GM06990 (cell line): ENCODE data around the gene GBF1.

Experiments used
- DNase-seq: peaks from one replicate; pipeline ENCODE4 v3.0.0-alpha.2; 2011; ENCODE audit not compliant: insufficient read length; ENCODE audit errors: extremely low read depth
- H3K27me3 ChIP-seq: replicated peaks from 2 replicates; pipeline ENCODE4 v1.6.0; 2011; ENCODE audit warnings: low read length; ENCODE audit not compliant: control insufficient read depth, insufficient read depth
- H3K36me3 ChIP-seq: 2 replicates; pipeline ENCODE4 v1.5.1; 2011; ENCODE audit warnings: low read length; ENCODE audit not compliant: control insufficient read depth, insufficient read depth
- H3K4me3 ChIP-seq: replicated peaks from 2 replicates; pipeline ENCODE4 v1.5.1; 2011; ENCODE audit warnings: low read depth, mild to moderate bottlenecking, control low read depth, low read length
- CTCF ChIP-seq: IDR thresholded peaks from 2 replicates; pipeline ENCODE4 v1.5.1; 2011; ENCODE audit warnings: low read length, control low read depth, mild to moderate bottlenecking, inconsistent platforms; ENCODE audit not compliant: insufficient read depth, poor library complexity, severe bottlenecking

The GBF1 gene

DNA sequence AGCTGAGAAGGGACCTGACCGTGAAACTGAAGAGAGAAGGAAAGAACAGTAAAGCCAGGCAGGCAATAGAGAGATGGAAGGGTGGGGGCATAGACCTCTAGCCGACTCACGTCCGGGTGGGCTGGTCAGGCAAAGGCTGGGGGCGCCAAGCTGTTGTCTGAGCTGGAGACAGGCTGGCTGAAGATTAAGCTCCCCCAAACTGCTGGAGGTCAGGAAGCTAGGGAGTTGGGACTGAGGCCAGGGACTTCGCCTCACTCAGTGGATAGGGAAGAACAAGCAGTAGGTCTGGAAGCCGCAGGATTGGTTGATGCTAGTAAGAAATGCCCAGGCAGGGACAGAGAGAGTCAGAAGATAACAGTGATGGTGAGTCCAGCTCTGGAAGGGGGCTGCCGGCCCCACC is 9.3 kb upstream of the GBF1 start:
- no peak overlapping the region for H3K4me3 ChIP-seq
- DNase-seq, result no peak
- no peaks in the 10 kb centered on the region; the same call in 1 of the 2 replicates for H3K27me3 ChIP-seq
- no peak for TF ChIP-seq CTCF
- no peaks in the 10 kb centered on the region for H3K36me3 ChIP-seq

DNA sequence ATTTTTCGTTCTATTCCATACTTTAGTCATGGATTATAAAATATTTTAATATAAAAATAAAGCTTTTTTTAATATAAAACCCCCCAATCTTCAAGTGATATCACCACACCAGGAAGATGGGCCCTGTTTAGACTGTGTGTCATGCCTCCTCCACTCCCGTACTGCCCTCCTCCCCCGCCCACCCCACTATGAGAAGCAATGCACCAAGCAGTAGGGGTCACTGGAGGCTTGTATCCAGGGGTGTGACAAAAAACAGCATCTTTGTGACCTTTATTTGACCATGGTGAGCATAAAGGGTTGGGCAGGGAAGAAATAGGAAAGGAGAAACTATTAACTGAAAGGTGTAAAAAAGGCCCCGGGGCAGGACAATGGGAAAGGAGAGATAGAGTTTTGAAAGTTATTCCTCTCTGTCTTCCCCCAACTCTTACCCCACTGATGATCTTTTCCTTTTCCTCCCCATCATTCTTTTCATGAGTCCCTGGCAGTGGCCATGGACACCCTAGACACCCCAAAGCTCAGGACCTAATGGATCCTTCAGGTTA is 7.5 kb upstream of the GBF1 start:
- TF ChIP-seq CTCF, result no peak
- DNase-seq, result no peak
- Histone ChIP-seq H3K36me3 (no peaks in the 10 kb centered on the region), H3K27me3 (no peaks in the 10 kb centered on the region; the same call in 1 of the 2 replicates), H3K4me3 (no peak overlapping the region)

DNA sequence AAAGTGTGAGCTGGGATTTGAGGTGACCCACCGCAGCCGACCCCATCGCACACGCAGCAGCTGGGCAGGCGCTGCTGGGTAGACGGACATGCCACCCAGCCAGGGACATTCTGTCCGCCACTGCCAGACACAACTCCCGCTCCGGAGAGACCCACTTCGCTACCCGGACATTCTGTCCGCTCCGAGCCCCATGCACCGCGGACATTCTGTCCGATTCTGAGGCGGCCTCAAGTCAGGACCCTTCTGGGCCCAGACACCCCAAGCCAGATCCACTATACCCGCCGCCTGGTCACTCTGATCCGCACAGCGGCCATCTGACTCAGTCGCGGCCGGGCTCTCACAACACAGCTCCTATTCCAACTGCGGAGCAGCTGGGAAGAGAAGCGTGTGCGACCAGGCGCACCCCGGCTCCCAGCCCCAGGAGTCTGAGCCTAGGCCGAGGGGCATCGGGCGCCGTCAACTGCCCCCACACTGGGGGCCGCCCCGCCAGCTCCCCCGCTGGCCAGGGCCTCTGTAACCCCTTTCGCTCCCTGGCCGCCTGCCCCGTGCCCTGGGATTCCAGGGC is 4.8 kb upstream of the GBF1 start:
- DNase-seq, result no peak
- Histone ChIP-seq H3K27me3 (no peaks in the 10 kb centered on the region; the same call in 1 of the 2 replicates), H3K36me3 (no peaks in the 10 kb centered on the region), H3K4me3 (no peak overlapping the region; the same call in 1 of the 2 replicates)
- no peak for TF ChIP-seq CTCF

- TF ChIP-seq CTCF, result no peak
- Histone ChIP-seq H3K27me3 (no peaks in the 10 kb centered on the region; the same call in 1 of the 2 replicates), H3K4me3 (peak overlapping the region; percentile 65), H3K36me3 (no peaks in the 10 kb centered on the region)
- DNase-seq, result no peak
Measured at GRCh38 chr10:102241032-102241443, 4.3 kb upstream of the GBF1 start.

DNA sequence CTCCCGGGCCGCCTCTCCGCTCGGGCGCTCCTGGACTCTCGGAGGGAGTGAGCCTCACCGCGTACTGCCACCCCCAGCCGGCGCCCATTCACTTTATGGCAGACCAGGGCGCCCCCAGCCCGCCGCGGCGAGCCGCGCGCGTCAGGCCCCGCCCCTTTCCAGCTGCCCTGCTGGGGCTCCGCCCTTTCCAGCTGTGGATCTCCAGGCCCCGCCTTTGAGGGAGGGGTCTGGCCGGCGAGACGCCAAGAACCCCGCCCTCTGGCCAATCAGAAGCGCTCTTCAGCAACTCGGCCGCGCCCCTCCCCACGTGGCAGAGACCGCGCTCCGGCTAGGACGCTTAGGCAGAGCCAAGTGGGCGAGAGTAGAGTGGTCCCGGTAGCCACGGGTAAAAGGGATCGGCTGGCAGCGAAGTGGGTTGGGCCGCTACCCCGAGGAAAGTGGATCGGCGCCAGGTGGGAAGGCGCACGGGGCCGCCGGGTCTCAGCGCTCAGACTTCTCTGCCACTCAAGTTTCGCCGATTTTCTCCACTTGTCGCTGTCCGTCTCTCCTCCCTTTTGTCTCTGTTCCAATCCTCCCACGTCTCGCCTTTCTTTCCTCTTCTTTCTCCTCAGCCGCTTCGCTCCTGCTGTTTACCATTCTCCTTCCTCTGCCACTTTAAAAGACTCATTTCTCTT is 3.8 kb upstream of the GBF1 start, which contains the start of gene PITX3:
Gene PITX3, minus strand, starts transcription at position 69 of the 674 bp plus-strand sequence. CDS start 9,432 bp downstream, outside the sequence.
- Histone ChIP-seq H3K36me3 (no peaks in the 10 kb centered on the region), H3K4me3 (peak within 1 kb of the TSS; percentile 65), H3K27me3 (no peaks in the 10 kb centered on the region)
- TF ChIP-seq CTCF, result no peak
- DNase-seq, result peak; percentile 88
